GM19099 (cell line): ENCODE results near the gene MAVS.
A peak's percentile ranks its signal among the peaks of the same experiment; 100 is the strongest.

Experiments used
- POLR2A ChIP-seq: IDR thresholded peaks from 3 replicates; pipeline ENCODE4 v1.6.1; 2011; ENCODE audit warnings: low read depth; ENCODE audit not compliant: insufficient read length; ENCODE audit errors: extremely low read depth

MAVS gene

GRCh38 chr20:3846740-3847428, at the start of gene MAVS:
Gene MAVS (plus strand): TSS chr20:3846834. CDS start chr20:3854625, 7,791 bp downstream.
- TF ChIP-seq POLR2A, result peak; percentile 86

- TF ChIP-seq POLR2A, result no peak
These were observed 49.4 kb upstream of the MAVS start for GRCh38 chr20:3797226-3797545.

GRCh38 chr20:3797592-3798372, 48.9 kb upstream of the MAVS start:
- TF ChIP-seq POLR2A, result peak; percentile 14

GRCh38 chr20:3798373-3798768, 48.3 kb upstream of the MAVS start:
- no peak for TF ChIP-seq POLR2A

- TF ChIP-seq POLR2A, result no peak
These were observed 47.8 kb upstream of the MAVS start for GRCh38 chr20:3798908-3799248.

GRCh38 chr20:3800256-3800877, 46.3 kb upstream of the MAVS start:
- no peak for TF ChIP-seq POLR2A

GRCh38 chr20:3800878-3801260, 45.8 kb upstream of the MAVS start:
- no peak for TF ChIP-seq POLR2A

- TF ChIP-seq POLR2A, result no peak
These were observed 45.3 kb upstream of the MAVS start for GRCh38 chr20:3801299-3801698.

- TF ChIP-seq POLR2A, result no peak
These were observed 44.8 kb upstream of the MAVS start for GRCh38 chr20:3801846-3802245.

- TF ChIP-seq POLR2A, result no peak
These were observed 44.0 kb upstream of the MAVS start for GRCh38 chr20:3802524-3803239.

- TF ChIP-seq POLR2A, result no peak
These were observed 43.3 kb upstream of the MAVS start for GRCh38 chr20:3803289-3803688.

GRCh38 chr20:3803854-3804253, 42.8 kb upstream of the MAVS start:
- no peak for TF ChIP-seq POLR2A

- no peak for TF ChIP-seq POLR2A
These were observed 42.3 kb upstream of the MAVS start for GRCh38 chr20:3804254-3804751.

GRCh38 chr20:3804781-3805180, 41.9 kb upstream of the MAVS start:
- TF ChIP-seq POLR2A, result no peak

GRCh38 chr20:3808544-3808943, 38.1 kb upstream of the MAVS start:
- TF ChIP-seq POLR2A, result no peak
